ENCODE results near the gene SNX19.

- no peak for TF ChIP-seq CTCF (conservative IDR thresholded peaks at IDR 0.05; ENCODE audit: low read depth, low read length)
- no peak for TF ChIP-seq FOS (IDR thresholded peaks at IDR 0.05; ENCODE audit: low read depth, low read length)
- no peak for TF ChIP-seq POLR2A (IDR thresholded peaks at IDR 0.05; ENCODE audit: low read depth, low read length)
- no peak for TF ChIP-seq MXI1 (IDR thresholded peaks at IDR 0.05; ENCODE audit: borderline replicate concordance, low read depth, low read length)
- TF ChIP-seq RCOR1 (IDR thresholded peaks at IDR 0.05; ENCODE audit: insufficient replicate concordance, low read length) = no peak
- no peak for TF ChIP-seq ELK1 (IDR thresholded peaks at IDR 0.05; ENCODE audit: borderline replicate concordance, low read depth, low read length)
- no peak for TF ChIP-seq SMC3 (IDR thresholded peaks at IDR 0.05; ENCODE audit: low read depth, low read length)
- TF ChIP-seq RFX5 (IDR thresholded peaks at IDR 0.05; ENCODE audit: low read depth, low read length) = no peak
- no peak for TF ChIP-seq RAD21 (IDR thresholded peaks at IDR 0.05; ENCODE audit: low read length)
Measured at GRCh38 chr11:130825983-130826382, 90.3 kb downstream of the SNX19 start.
